Kidney (tissue), 14 donors: Measurements from ENCODE around the gene HRAS. TPM values are rescaled to one million over a fixed set of nuclear protein-coding genes. Genes with fewer than 3 reads are reported as not detected.

Experiments used
- DNase-seq, 5 donors: peaks; one replicate each; pipeline ENCODE4 v3.0.0-alpha.2; 2013 to 2020
- FAIRE-seq: peaks from 2 replicates; lab custom pipeline; 2012; peaks lifted over from hg19 to GRCh38; lab: Jason Lieb, UNC
- H3K27ac ChIP-seq, 2 donors: one replicate each; pipeline ENCODE4 v1.7.0; 2013; ENCODE audit warnings: low read depth in 2 of 2, low read length in 2 of 2, inconsistent platforms in 1 of 2
- H3K27me3 ChIP-seq: one replicate; pipeline ENCODE4 v1.7.1; 2013; ENCODE audit warnings: low read length, inconsistent platforms; ENCODE audit not compliant: control insufficient read depth, insufficient read depth
- H3K36me3 ChIP-seq, 3 donors: one replicate each; pipeline versions ENCODE4 v1.7.0 to v1.7.1; 2013; ENCODE audit warnings: low read length in 3 of 3, control low read depth in 1 of 3, inconsistent platforms in 1 of 3; ENCODE audit not compliant: insufficient read depth in 3 of 3, control insufficient read depth in 2 of 3
- H3K4me1 ChIP-seq, 3 donors: one replicate each; pipeline versions ENCODE4 v1.7.0 to v1.7.1; 2013; ENCODE audit warnings: low read length in 3 of 3, inconsistent platforms in 1 of 3, low read depth in 1 of 3; ENCODE audit not compliant: control insufficient read depth in 2 of 3, insufficient read depth in 2 of 3
- H3K4me3 ChIP-seq, 3 donors: one replicate each; pipeline versions ENCODE4 v1.7.0 to v1.8.1; 2013; ENCODE audit warnings: low read length in 3 of 3, control low read depth in 1 of 3, inconsistent platforms in 1 of 3
- H3K9ac ChIP-seq, 3 donors: one replicate each; pipeline versions ENCODE4 v1.7.0 to v1.7.1; 2013; ENCODE audit warnings: low read length in 3 of 3, control low read depth in 1 of 3, inconsistent platforms in 1 of 3
- H3K9me3 ChIP-seq, 3 donors: one replicate each; pipeline versions ENCODE4 v1.7.0 to v1.7.1; 2013; ENCODE audit warnings: low read length in 3 of 3, control low read depth in 1 of 3, inconsistent platforms in 1 of 3; ENCODE audit not compliant: control insufficient read depth in 2 of 3, insufficient read depth in 1 of 3
- CTCF ChIP-seq: IDR thresholded peaks from 3 replicates; pipeline ENCODE4 v1.5.1; 2012; ENCODE audit warnings: mild to moderate bottlenecking, moderate library complexity, borderline replicate concordance; ENCODE audit not compliant: insufficient read depth; ENCODE audit errors: extremely low read depth
- intact Hi-C: fragments of 100-400 bp; cut with DNase I; formaldehyde crosslinking; loops from one replicate; pipeline ENCODE4 v1.11.1; 2022
- polyA plus RNA-seq: library from polyadenylated mRNA; stranded (reverse); fragments of 350-450 nt; fragmentation: Illumina TruSeq; extraction: RNeasy Lipid Tissue Mini Kit (QIAGEN cat#74804); gene quantifications from one replicate; pipeline ENCODE4 v1.2.3, GENCODE V29; 2014; ENCODE audit warnings: low read depth, low replicate concordance; ENCODE audit not compliant: insufficient read depth
- total RNA-seq: library from RNA; stranded (reverse); fragmentation: NEBNext Ultra II Directional; extraction: Animal tissue kit (Norgen Biotek cat#: 25700); gene quantifications from one replicate; pipeline ENCODE4 v1.2.1, GENCODE V29; 2021
- donor health status: control.
- donor health status: control.
- donor health status: control.
- donor health status: control.
- donor health status: control.
- donor health status: DM: yes; HTN: yes; CAD: no.
- donor health status: Normal renal cell carcinoma (clear cell type).

Gene HRAS
- total and polyA plus RNA-seq, 2 donors from 2014 or later: 66.1 to 100 TPM

DNA sequence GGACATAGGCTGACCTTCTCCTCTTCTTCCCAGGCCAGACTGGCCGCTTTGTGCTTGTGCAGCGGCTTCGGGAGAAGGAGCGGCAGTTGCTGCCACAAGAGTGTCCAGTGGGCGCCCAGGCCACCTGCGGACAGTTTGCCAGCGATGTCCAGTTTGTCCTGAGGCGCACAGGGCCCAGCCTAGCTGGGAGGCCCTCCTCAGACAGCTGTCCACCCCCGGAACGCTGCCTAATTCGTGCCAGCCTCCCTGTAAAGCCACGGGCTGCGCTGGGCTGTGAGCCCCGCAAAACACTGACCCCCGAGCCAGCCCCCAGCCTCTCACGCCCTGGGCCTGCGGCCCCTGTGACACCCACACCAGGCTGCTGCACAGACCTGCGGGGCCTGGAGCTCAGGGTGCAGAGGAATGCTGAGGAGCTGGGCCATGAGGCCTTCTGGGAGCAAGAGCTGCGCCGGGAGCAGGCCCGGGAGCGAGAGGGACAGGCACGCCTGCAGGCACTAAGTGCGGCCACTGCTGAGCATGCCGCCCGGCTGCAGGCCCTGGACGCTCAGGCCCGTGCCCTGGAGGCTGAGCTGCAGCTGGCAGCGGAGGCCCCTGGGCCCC lies 26.8 kb upstream of the HRAS start:
- peak in 2 of 5 donors; percentile 66 to 78 for DNase-seq
- peak overlapping the region; percentile 65 to 70 (median 68) for H3K4me3 ChIP-seq

GRCh38 chr11:561148-562003 lies 26.0 kb upstream of the HRAS start:
- FAIRE-seq (no peak), DNase-seq (peak; percentile 87 to 95 (median 93))
- intact Hi-C loops: no loop called here
- Histone ChIP-seq H3K9ac (peak overlapping the region; percentile 30 to 55 (median 39)), H3K27me3 (no peaks in the 10 kb centered on the region), H3K4me3 (peak overlapping the region; percentile 65 to 70 (median 68)), H3K9me3 (no peaks in the 10 kb centered on the region), H3K27ac (peak overlapping the region; percentile 82 to 85), H3K36me3 (peaks cover 0 to 4% (median 0%) of the 10 kb centered on the region in 3 donors), H3K4me1 (peaks cover 0 to 40% (median 8%) of the 10 kb centered on the region in 3 donors)
- TF ChIP-seq CTCF: no peak

More for the DNA sequence above, 26.8 kb upstream of the HRAS start:
- Histone ChIP-seq H3K27ac (peak overlapping the region in 1 of 2 donors; percentile 85), H3K27me3 (no peaks in the 10 kb centered on the region), H3K9ac (peak overlapping the region in 1 of 3 donors; percentile 51), H3K4me1 (peaks cover 0 to 40% (median 8%) of the 10 kb centered on the region in 3 donors), H3K36me3 (peaks cover 0 to 4% (median 0%) of the 10 kb centered on the region in 3 donors), H3K9me3 (no peaks in the 10 kb centered on the region)
- no peak for TF ChIP-seq CTCF
- intact Hi-C loops: no loop called here
- no peak for FAIRE-seq

DNA sequence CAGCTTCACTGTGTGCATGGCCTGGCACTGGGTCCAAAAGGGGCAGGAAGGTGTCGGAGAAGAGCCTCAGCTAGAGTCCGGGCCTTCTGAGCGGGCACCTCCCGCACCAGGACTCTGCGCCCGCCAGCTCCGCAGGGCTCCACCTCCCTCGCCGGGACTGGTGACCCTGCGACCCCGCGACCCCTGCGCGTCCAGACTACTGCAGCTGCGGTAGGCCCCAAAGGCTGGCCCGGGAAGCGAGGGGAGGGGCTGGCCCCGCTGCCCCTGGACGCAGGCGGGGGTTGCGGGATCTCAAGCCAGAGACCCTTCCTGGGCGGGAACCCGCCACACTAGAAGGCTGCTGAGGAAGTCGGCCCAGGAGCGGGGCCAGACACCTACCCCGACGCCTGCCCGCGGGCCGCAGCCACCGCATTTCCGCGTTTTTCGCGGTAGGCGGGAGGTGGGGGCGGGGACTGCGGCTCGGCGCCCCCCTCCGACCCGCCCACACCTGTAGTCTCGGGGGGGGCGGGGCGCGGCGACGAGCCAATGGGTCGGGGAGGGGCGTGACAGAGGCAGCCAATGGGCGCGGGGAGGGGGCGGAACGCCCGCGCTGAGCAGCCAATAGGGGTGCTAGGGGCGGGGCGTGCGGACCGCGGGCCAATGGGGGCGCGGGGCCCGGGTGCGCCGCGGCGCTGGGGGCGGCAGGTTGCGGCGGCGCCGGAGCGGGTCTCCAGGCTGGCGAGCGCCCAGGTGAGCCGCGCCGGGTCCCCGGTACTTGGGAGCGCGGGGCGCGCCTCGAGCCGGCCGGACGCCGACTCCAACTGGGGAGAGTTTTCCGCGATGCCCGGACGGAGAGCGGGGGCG lies 25.1 kb upstream of the HRAS start, which contains the start of the genes LMNTD2 and RASSF7:
TSS of gene LMNTD2 (minus strand) at position 434 of the 843 bp plus-strand sequence. CDS start at position 412, 22 bp downstream.
TSS of gene RASSF7 (plus strand) at position 666 of the 843 bp plus-strand sequence. CDS start 799 bp downstream, outside the sequence.
- H3K27me3 ChIP-seq: no peaks in the 10 kb centered on the region
- intact Hi-C loops: no loop called here
- H3K36me3 ChIP-seq: peaks cover 0 to 4% (median 0%) of the 10 kb centered on the region in 3 donors
- no peaks in the 10 kb centered on the region for H3K9me3 ChIP-seq
- FAIRE-seq: no peak
- peak within 1 kb of the TSS; percentile 65 to 70 (median 68) for H3K4me3 ChIP-seq
- TF ChIP-seq CTCF: no peak
- DNase-seq: peak; percentile 94 to 97 (median 95)
- H3K27ac ChIP-seq: peak within 1 kb of the TSS; percentile 82 to 90
- H3K4me1 ChIP-seq: peaks cover 0 to 34% (median 8%) of the 10 kb centered on the region in 3 donors
- H3K9ac ChIP-seq: peak within 1 kb of the TSS; percentile 30 to 55 (median 39)
